ENCODE measurements around the gene MRC2.

GRCh38 chr17:62591333-62591732 is 36.1 kb upstream of the MRC2 start:
- TF ChIP-seq ZNF70 (CRISPR knock-in tag; IDR thresholded peaks at IDR 0.05) (no peak), TSHZ2 (CRISPR knock-in tag; IDR thresholded peaks at IDR 0.05) (no peak), PPARA (CRISPR knock-in tag; IDR thresholded peaks at IDR 0.05; ENCODE audit: borderline replicate concordance) (no peak), SNAI2 (CRISPR knock-in tag; IDR thresholded peaks at IDR 0.05) (no peak)
- TF ChIP-seq, protein P1, sequence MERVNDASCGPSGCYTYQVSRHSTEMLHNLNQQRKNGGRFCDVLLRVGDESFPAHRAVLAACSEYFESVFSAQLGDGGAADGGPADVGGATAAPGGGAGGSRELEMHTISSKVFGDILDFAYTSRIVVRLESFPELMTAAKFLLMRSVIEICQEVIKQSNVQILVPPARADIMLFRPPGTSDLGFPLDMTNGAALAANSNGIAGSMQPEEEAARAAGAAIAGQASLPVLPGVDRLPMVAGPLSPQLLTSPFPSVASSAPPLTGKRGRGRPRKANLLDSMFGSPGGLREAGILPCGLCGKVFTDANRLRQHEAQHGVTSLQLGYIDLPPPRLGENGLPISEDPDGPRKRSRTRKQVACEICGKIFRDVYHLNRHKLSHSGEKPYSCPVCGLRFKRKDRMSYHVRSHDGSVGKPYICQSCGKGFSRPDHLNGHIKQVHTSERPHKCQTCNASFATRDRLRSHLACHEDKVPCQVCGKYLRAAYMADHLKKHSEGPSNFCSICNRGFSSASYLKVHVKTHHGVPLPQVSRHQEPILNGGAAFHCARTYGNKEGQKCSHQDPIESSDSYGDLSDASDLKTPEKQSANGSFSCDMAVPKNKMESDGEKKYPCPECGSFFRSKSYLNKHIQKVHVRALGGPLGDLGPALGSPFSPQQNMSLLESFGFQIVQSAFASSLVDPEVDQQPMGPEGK (CRISPR knock-in tag; IDR thresholded peaks at IDR 0.05; ENCODE audit: borderline replicate concordance): no peak
- TF ChIP-seq, protein P2, sequence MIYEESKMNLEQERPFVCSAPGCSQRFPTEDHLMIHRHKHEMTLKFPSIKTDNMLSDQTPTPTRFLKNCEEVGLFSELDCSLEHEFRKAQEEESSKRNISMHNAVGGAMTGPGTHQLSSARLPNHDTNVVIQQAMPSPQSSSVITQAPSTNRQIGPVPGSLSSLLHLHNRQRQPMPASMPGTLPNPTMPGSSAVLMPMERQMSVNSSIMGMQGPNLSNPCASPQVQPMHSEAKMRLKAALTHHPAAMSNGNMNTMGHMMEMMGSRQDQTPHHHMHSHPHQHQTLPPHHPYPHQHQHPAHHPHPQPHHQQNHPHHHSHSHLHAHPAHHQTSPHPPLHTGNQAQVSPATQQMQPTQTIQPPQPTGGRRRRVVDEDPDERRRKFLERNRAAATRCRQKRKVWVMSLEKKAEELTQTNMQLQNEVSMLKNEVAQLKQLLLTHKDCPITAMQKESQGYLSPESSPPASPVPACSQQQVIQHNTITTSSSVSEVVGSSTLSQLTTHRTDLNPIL (CRISPR knock-in tag; IDR thresholded peaks at IDR 0.05; ENCODE audit: low read depth): no peak

All from SK-N-SH treated with all-trans-retinoic acid at 6 μM for 48 hours (cell line).